Neutrophil (primary cell): ENCODE data around the gene ZNF550.

Experiments used
- H3K27ac ChIP-seq: fragments of 200-600 bp; sonication (generic); 2 replicates; pipeline ENCODE4 v1.5.1; 2016; ENCODE audit warnings: mild to moderate bottlenecking, moderate library complexity
- H3K27me3 ChIP-seq: fragments of 200-600 bp; sonication (generic); 2 replicates; pipeline ENCODE4 v1.6.0; 2016; ENCODE audit warnings: mild to moderate bottlenecking
- H3K36me3 ChIP-seq: fragments of 200-600 bp; sonication (generic); 2 replicates; pipeline ENCODE4 v1.5.1; 2017
- H3K4me1 ChIP-seq, 2 experiments: fragments of 200-600 bp in 1 of 2; sonication (generic) in 1 of 2; 1 replicate in 1 of 2; 2 replicates in 1 of 2; pipeline versions ENCODE4 v1.5.1 to v1.6.1; 2013 to 2016; ENCODE audit warnings: low read depth in 1 of 2, low read length in 1 of 2, mild to moderate bottlenecking in 1 of 2, moderate library complexity in 1 of 2; ENCODE audit not compliant: control insufficient read depth in 1 of 2, insufficient read depth in 1 of 2
- H3K4me3 ChIP-seq, 2 experiments: fragments of 200-600 bp in 1 of 2; sonication (generic) in 1 of 2; 1 replicate in 1 of 2; 2 replicates in 1 of 2; pipeline ENCODE4 v1.5.1; 2013 to 2016; ENCODE audit warnings: low read depth in 1 of 2, low read length in 1 of 2, mild to moderate bottlenecking in 1 of 2, moderate library complexity in 1 of 2
- H3K9me3 ChIP-seq: fragments of 200-600 bp; sonication (generic); 2 replicates; pipeline ENCODE4 v1.5.1; 2016
- CTCF ChIP-seq: fragments of 200-600 bp; sonication (generic); IDR thresholded peaks from 2 replicates; pipeline ENCODE4 v1.5.1; 2016; ENCODE audit warnings: antibody characterized with exemption

Gene ZNF550

DNA sequence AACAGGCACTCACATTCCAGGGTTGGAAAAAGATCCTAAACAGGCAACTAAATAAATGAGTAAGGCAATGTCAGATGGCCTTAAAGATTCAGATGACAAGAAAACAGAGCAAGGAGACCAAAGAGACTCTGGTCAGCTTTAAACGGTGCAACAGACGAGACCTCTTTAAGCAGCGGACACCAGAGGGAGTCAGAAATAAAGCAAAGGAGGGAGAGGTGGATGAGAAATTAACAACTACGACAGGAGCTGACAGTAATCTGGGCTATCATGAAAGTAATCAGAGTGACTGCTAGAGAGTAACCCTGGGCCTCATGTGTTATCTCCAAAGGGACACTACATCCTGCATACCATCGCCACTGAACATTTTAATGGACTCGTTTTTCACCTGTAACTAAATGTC, 1.1 kb downstream of the ZNF550 start:
- Histone ChIP-seq H3K4me1 (peaks cover 15 to 16% of the 10 kb centered on the region in 2 experiments), H3K4me3 (peak overlapping the region in 1 of 2 experiments; percentile 64), H3K36me3 (no peaks in the 10 kb centered on the region), H3K27me3 (no peaks in the 10 kb centered on the region), H3K9me3 (peaks cover 17% of the 10 kb centered on the region), H3K27ac (no peak overlapping the region)
- TF ChIP-seq CTCF = no peak

- Histone ChIP-seq H3K9me3 (peaks cover 20% of the 10 kb centered on the region), H3K4me3 (no peak overlapping the region), H3K27ac (no peak overlapping the region), H3K27me3 (no peaks in the 10 kb centered on the region), H3K4me1 (peaks cover 15 to 16% of the 10 kb centered on the region in 2 experiments), H3K36me3 (no peaks in the 10 kb centered on the region)
- TF ChIP-seq CTCF = no peak
Measured at GRCh38 chr19:57557659-57558058, 2.0 kb downstream of the ZNF550 start.

- peaks cover 14% of the 10 kb centered on the region for H3K9me3 ChIP-seq
Measured at GRCh38 chr19:57552432-57552831, 7.2 kb downstream of the ZNF550 start.

GRCh38 chr19:57546513-57546912, 13.2 kb downstream of the ZNF550 start:
- H3K4me3 ChIP-seq = no peak overlapping the region
- TF ChIP-seq CTCF = no peak
- no peaks in the 10 kb centered on the region for H3K4me1 ChIP-seq
- H3K27me3 ChIP-seq = no peaks in the 10 kb centered on the region
- H3K9me3 ChIP-seq = peaks cover 48% of the 10 kb centered on the region
- H3K27ac ChIP-seq = no peak overlapping the region
- H3K36me3 ChIP-seq = peaks cover 17% of the 10 kb centered on the region

More at GRCh38 chr19:57552432-57552831, 7.2 kb downstream of the ZNF550 start:
- peaks cover 20% of the 10 kb centered on the region for H3K36me3 ChIP-seq
- TF ChIP-seq CTCF = no peak
- H3K27ac ChIP-seq = no peak overlapping the region
- no peaks in the 10 kb centered on the region for H3K4me1 ChIP-seq
- no peaks in the 10 kb centered on the region for H3K27me3 ChIP-seq
- H3K4me3 ChIP-seq = no peak overlapping the region

DNA sequence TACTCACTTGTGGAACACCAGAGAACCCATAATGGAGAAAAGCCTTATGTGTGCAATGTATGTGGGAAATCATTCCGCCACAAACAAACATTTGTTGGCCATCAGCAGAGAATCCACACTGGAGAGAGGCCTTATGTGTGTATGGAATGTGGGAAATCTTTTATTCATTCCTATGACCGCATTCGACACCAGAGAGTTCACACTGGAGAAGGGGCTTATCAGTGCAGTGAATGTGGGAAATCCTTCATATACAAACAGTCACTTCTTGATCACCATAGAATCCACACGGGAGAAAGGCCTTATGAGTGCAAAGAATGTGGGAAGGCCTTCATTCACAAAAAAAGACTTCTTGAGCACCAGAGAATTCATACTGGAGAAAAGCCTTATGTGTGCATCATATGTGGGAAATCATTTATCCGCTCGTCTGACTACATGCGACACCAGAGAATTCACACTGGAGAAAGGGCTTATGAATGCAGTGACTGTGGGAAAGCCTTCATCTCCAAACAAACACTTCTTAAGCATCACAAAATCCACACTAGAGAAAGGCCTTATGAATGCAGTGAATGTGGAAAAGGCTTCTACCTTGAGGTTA, 21.6 kb downstream of the ZNF550 start:
- no peaks in the 10 kb centered on the region for H3K27me3 ChIP-seq
- H3K36me3 ChIP-seq = peaks cover 8% of the 10 kb centered on the region
- H3K4me1 ChIP-seq = no peaks in the 10 kb centered on the region
- peaks cover 73% of the 10 kb centered on the region for H3K9me3 ChIP-seq
- no peak for TF ChIP-seq CTCF
- H3K4me3 ChIP-seq = no peak overlapping the region
- no peak overlapping the region for H3K27ac ChIP-seq
